CD4-positive, alpha-beta T cell treated with Interleukin-1 beta for 1 hour (primary cell): ENCODE data around the gene GOLGA6L24.
"Not testable (repeated sequence)": the region's sequence is repeated elsewhere in the genome, so short reads cannot be mapped to it uniquely, and the experiment has no call there.

ENCODE experiments used
- DNase-seq, 2 donors: peaks; one replicate each; pipeline ENCODE4 v3.0.0-alpha.2; 2020 to 2022

Gene GOLGA6L24

GRCh38 chr15:28357984-28358383 lies at the start of gene GOLGA6L24:
GOLGA6L24 (minus strand) TSS chr15:28358084; CDS start chr15:28358023, 61 bp downstream.
- not testable (repeated sequence) for DNase-seq

GRCh38 chr15:28402774-28403435 lies 45.0 kb upstream of the GOLGA6L24 start:
- not testable (repeated sequence) for DNase-seq

- not testable (repeated sequence) for DNase-seq
Measured at GRCh38 chr15:28396022-28396421, 38.1 kb upstream of the GOLGA6L24 start.

GRCh38 chr15:28380053-28380452 lies 22.2 kb upstream of the GOLGA6L24 start:
- not testable (repeated sequence) for DNase-seq

- DNase-seq, result not testable (repeated sequence)
Measured at GRCh38 chr15:28378364-28378763, 20.5 kb upstream of the GOLGA6L24 start, which contains the start of gene GOLGA8F. GOLGA8F (plus strand) TSS chr15:28378664; CDS start chr15:28378762, 98 bp downstream.

GRCh38 chr15:28365502-28365901 lies 7.6 kb upstream of the GOLGA6L24 start:
- DNase-seq, result not testable (repeated sequence)

- DNase-seq, result not testable (repeated sequence)
Measured at GRCh38 chr15:28322129-28322588, 35.7 kb downstream of the GOLGA6L24 start, which contains the start of gene HERC2. HERC2 (minus strand) TSS chr15:28322179; CDS start chr15:28321433, 746 bp downstream.

GRCh38 chr15:28321358-28322078 lies 36.4 kb downstream of the GOLGA6L24 start:
- DNase-seq, result peak; percentile 6 to 23

GRCh38 chr15:28319725-28320124 lies 38.2 kb downstream of the GOLGA6L24 start:
- not testable (repeated sequence) for DNase-seq

GRCh38 chr15:28318828-28319227 lies 39.1 kb downstream of the GOLGA6L24 start:
- DNase-seq, result not testable (repeated sequence)

GRCh38 chr15:28318122-28318521 lies 39.8 kb downstream of the GOLGA6L24 start:
- not testable (repeated sequence) for DNase-seq

GRCh38 chr15:28316958-28317357 lies 40.9 kb downstream of the GOLGA6L24 start:
- not testable (repeated sequence) for DNase-seq

- not testable (repeated sequence) for DNase-seq
Measured at GRCh38 chr15:28310454-28310853, 47.4 kb downstream of the GOLGA6L24 start.

GRCh38 chr15:28308718-28309117 lies 49.2 kb downstream of the GOLGA6L24 start:
- not testable (repeated sequence) for DNase-seq
